Head of caudate nucleus (tissue), 42 donors: ENCODE results near the gene CDK14.

Source experiments
- DNase-seq, 42 donors: peaks; one replicate each; pipeline versions ENCODE4 v3.0.0 to v3.0.0-alpha.2; 2020 to 2021; ENCODE audit warnings: mixed read lengths in 7 of 42
- intact Hi-C: fragments of 100-400 bp; cut with DNase I; formaldehyde crosslinking; loops from one replicate; pipeline ENCODE4 v1.15.0; 2022

Gene CDK14

GRCh38 chr7:90671571-90671970, 75.5 kb downstream of the CDK14 start:
- no peak for DNase-seq
- intact Hi-C loops = no loop called here

- DNase-seq = no peak
- intact Hi-C loops = no loop called here
These were observed 76.1 kb downstream of the CDK14 start for GRCh38 chr7:90672210-90672609.

- intact Hi-C loops = no loop called here
- DNase-seq = no peak
These were observed 78.5 kb downstream of the CDK14 start for GRCh38 chr7:90674625-90675024.

- intact Hi-C loops = no loop called here
These were observed 79.9 kb downstream of the CDK14 start for GRCh38 chr7:90675982-90676381.

GRCh38 chr7:90677486-90678404, 81.6 kb downstream of the CDK14 start:
- peak in 1 of 42 donors; percentile 11 for DNase-seq
- intact Hi-C loops = no loop called here

More at GRCh38 chr7:90675982-90676381, 79.9 kb downstream of the CDK14 start:
- DNase-seq = no peak

GRCh38 chr7:90678986-90679385, 82.9 kb downstream of the CDK14 start:
- intact Hi-C loops = no loop called here
- DNase-seq = no peak

- no peak for DNase-seq
- intact Hi-C loops = no loop called here
These were observed 84.4 kb downstream of the CDK14 start for GRCh38 chr7:90680484-90680883.

- intact Hi-C loops = no loop called here
- DNase-seq = no peak
These were observed 85.4 kb downstream of the CDK14 start for GRCh38 chr7:90681336-90682022.

- intact Hi-C loops = no loop called here
- no peak for DNase-seq
These were observed 90.0 kb downstream of the CDK14 start for GRCh38 chr7:90686146-90686545.

- DNase-seq = no peak
- intact Hi-C loops = no loop called here
These were observed 92.7 kb downstream of the CDK14 start for GRCh38 chr7:90688810-90689209.

GRCh38 chr7:90689260-90689659, 93.1 kb downstream of the CDK14 start:
- no peak for DNase-seq
- intact Hi-C loops = no loop called here

- intact Hi-C loops = no loop called here
- DNase-seq = no peak
These were observed 94.2 kb downstream of the CDK14 start for GRCh38 chr7:90690159-90690858.

- intact Hi-C loops = no loop called here
- DNase-seq = no peak
These were observed 96.3 kb downstream of the CDK14 start for GRCh38 chr7:90692396-90692795.

GRCh38 chr7:90692947-90693346, 96.8 kb downstream of the CDK14 start:
- intact Hi-C loops = no loop called here

GRCh38 chr7:90693939-90694338, 97.8 kb downstream of the CDK14 start:
- peak in 16 of 42 donors; percentile 20 to 68 (median 34) for DNase-seq
- intact Hi-C loops = no loop called here

More at GRCh38 chr7:90692947-90693346, 96.8 kb downstream of the CDK14 start:
- DNase-seq = no peak

- no peak for DNase-seq
- intact Hi-C loops = no loop called here
These were observed 102.5 kb downstream of the CDK14 start for GRCh38 chr7:90698616-90699015.

GRCh38 chr7:90701021-90701420, 104.9 kb downstream of the CDK14 start:
- DNase-seq = no peak
- intact Hi-C loops = loop anchor here (10.0 kb wide), 1 partner anchor 334 kb away; no protein-coding TSS in a partner anchor

GRCh38 chr7:90701771-90702170, 105.7 kb downstream of the CDK14 start:
- no peak for DNase-seq
- intact Hi-C loops = loop anchor here (10.0 kb wide), 1 partner anchor 333 kb away; no protein-coding TSS in a partner anchor

GRCh38 chr7:90705391-90706071, 109.4 kb downstream of the CDK14 start:
- intact Hi-C loops = loop anchor here (10.0 kb wide), 1 partner anchor 329 kb away; no protein-coding TSS in a partner anchor
- no peak for DNase-seq
